Measurements from ENCODE around the gene CREG2.

Gene CREG2

GRCh38 chr2:101387151-101387834 is at the start of gene CREG2:
CREG2 (minus strand) TSS chr2:101387503; CDS start chr2:101387457, 46 bp downstream.
- peak; percentile 10 for DNase-seq

- DNase-seq: no peak
Measured at GRCh38 chr2:101435001-101435862, 47.9 kb upstream of the CREG2 start.

- DNase-seq: no peak
Measured at GRCh38 chr2:101433465-101433864, 46.2 kb upstream of the CREG2 start.

DNA sequence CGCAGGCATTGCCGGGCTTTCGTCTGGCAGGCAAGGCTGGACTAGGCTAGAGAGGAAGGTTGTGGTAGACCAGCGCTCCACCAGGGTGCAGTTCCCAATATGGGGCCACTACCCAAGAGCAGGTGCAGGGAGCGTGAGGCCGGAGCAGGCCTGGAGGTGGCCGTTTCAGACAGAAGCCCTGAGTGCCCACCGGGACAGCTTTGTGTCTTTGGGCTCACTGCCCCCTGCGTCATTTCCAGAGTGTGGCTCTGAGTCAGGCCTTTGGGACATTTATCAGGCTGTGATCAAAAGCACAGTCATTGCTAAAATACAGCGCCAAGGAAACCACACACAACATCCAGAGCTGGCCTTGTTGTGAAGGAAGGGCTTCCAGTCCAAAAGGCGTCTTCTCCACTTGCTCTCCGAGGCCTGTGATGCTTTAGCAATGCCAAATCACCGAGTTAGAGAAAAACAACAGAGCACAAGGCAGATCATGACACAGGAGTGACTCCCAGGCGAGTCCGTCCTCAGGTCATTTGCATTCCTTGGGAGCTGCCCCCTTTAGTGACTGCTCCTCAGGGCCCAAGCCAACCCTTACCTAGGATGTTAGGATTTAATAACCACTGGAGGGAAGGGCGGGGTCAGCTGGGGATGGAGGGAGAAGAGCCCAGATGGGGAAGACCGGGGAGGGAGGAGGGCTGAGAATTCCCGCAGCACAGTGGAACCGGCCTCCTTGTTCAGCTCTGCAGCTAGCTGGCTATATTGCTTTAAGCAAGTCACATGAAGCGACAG is 45.3 kb upstream of the CREG2 start:
- DNase-seq: no peak

DNA sequence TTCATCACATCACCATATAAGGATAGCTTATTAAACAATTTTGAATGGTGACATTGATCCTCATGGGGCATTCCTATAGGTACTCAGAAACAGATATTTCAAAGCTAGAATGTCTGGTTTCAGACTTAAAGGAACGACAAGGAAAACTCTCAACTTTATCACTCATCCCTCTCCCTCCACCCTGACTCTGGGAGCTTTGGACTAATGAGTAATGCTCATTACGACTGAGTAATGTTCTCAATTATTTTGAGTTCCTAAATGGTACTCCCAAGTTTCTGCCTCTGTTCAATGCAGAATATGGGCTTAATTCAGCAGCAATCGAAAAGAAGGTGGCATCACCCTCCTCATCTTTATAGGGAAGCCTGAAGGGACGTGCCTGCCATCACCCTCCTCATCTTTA is 44.2 kb upstream of the CREG2 start:
- DNase-seq: no peak

- DNase-seq: no peak
Measured at GRCh38 chr2:101430156-101430555, 42.9 kb upstream of the CREG2 start.

DNA sequence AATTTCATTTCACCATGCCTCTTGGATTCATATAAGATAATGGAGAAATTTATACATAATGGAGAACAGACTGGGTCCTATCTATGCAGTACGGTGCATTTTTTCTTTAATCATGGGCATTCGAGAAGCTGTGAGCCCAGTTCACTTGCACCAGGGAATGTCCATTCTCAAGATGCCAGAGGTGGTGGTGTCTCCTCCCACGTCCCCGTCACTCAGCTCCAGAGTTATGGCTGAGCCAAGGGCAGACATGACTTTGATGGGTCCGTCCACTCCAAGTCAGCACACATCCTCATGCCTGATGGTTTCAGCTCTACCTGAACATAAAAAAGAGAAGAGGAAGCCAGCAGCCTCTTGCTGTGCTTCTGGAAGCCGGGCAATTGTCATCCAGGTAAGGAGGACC is 42.1 kb upstream of the CREG2 start:
- DNase-seq: no peak

GRCh38 chr2:101428422-101429176 is 41.3 kb upstream of the CREG2 start:
- DNase-seq: no peak

DNA sequence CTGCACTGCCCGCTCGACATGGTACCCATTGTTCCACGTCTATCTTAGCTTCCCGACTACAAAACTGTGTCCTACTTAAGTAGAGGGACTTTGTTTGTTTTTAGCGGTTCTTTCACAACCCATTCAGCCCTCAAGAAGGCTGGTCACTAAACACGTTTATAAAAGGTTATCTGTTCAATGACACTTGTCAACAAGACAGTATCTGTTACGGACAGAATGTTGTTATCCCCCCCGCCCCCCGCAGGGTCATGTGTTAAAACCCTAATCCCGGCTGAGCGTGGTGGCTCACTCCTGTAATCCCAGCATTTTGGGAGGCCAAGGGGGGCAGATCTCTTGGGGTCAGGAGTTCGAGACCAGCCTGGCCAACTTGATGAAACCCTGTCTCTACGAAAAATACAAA is 40.4 kb upstream of the CREG2 start:
- DNase-seq: no peak

- DNase-seq: no peak
Measured at GRCh38 chr2:101427240-101427639, 39.9 kb upstream of the CREG2 start.

DNA sequence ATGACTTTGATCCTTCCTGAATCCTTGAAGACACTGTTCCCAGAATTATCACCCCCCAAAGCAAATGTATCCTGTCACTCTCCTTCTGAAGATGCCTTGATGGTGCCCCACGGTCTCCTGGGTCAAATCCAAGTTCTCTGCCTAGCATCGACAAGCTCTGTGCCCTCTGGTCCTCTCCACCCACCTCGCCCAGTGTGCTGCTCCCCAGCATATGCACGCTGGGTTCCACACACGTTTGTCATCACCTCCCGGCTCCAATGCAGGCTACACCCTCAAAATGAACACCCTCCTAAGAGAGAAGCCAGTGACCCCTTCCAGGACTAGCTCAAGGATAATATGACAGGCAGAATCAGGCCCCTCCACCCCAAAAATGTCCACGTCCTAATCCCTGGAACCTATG is 39.5 kb upstream of the CREG2 start:
- DNase-seq: no peak

DNA sequence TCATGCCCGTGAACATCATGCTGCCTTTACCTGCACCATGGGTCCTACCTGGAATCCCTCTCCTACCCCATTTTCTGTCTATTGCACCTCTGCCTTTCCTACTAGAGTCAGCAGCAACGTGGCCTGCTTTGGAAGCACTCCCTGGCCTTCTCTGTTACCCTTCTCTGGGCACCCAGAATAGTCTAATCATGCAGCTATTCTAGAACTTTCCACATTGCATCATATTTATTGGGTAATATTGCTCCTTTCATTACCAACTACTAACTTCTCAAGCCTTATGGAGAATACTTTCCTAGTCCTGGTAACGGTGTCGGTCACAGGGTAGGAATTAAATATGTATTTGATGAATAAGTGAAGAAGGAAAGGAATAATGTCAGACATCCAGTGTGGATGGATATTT is 33.3 kb upstream of the CREG2 start:
- DNase-seq: no peak

DNA sequence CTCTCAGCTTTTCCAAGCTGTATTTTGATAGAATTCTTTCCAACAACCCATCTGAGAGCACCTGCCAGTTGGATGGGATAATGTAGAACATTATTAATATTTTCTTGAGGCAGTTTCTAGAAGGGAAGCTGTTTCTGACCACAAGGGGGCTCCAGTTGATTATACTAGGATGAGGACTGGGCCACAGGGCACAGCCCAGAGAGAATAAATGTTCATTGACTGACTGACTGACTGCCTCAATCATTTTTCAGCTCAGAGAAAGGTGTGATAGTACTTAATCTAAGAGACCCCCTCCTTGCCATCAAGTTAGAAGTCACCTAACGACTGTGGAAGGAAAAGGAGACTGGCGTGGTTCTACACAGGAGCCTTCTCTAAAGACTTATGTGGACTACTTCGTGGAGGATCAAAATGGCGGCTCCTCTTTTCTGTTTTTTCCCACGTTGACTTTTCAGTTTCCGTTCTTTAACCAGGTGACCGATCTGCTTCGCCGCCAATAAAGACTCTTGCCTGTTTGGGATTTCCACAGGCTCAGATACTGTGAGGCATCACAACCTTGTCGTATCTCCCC is 31.9 kb upstream of the CREG2 start:
- no peak for DNase-seq

GRCh38 chr2:101418460-101419095 is 31.3 kb upstream of the CREG2 start:
- no peak for DNase-seq

DNA sequence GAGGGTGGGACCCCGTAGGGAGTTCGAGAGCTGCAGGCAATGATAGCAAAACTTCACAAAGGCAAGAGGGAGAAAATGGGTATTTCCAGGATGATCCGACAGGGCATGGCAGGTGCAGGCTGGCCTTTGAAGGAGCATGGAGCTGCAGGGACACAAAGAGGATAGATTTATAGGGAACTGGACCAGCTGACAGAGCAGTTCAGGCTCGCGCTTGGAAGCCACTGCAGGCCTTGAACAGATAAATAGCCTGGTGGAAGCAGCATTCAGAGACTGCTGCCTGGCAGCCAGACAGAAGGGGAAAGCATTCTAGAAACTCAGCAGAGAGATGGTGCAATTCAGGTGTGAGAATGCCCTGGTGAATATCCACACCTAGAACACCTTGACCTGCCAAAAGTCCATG is 29.3 kb upstream of the CREG2 start:
- DNase-seq: no peak

GRCh38 chr2:101415884-101416283 is 28.6 kb upstream of the CREG2 start:
- DNase-seq: no peak

- no peak for DNase-seq
Measured at GRCh38 chr2:101415220-101415619, 27.9 kb upstream of the CREG2 start.

DNA sequence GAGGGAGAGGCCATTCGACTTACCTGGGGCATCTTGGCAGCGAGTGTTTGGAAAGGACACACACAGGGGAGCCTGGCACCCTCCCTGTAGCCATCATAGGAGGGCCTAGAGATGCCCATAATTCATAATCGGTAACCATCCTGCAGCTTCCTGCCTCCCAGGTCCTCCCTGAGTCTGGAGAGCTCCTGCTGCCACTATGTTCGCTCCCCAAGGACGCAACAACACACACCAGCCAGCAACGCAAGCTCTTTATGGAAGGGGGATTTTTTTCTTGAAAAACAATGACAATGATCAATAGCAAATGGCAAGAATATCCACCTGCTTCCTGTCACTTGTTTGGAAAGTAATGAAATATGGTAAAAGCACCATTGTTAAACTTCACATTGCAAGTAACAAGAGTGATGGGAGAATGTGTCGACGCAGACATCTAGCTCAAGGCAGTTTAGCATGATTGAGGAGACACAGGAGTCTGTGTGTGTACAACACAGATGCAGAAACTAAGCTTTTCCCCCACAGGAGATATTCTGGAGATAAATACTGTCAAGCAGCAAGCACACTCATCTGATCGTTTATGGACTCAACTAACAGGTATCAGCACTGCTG is 24.9 kb upstream of the CREG2 start:
- DNase-seq: no peak

DNA sequence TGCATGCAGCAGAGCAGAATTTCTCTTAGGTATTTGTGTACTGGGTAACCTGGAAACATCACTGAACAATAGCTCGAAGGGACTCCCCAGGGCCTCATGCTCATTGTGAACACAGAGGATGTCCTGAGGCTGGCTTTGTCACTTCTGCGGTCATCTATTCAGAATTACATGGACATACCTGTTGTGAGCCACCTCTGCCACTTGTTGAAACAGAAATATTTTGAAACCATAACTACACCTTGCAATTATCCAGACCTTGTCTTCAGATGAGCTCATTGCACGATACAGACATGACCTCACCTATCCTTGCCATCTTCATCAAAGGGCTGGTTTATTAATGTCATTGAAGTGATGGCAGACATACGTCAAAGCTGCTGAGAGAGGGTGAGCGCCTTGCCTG is 23.4 kb upstream of the CREG2 start:
- no peak for DNase-seq

GRCh38 chr2:101410114-101410513 is 22.8 kb upstream of the CREG2 start:
- DNase-seq: no peak

GRCh38 chr2:101409699-101410098 is 22.4 kb upstream of the CREG2 start:
- DNase-seq: no peak

DNA sequence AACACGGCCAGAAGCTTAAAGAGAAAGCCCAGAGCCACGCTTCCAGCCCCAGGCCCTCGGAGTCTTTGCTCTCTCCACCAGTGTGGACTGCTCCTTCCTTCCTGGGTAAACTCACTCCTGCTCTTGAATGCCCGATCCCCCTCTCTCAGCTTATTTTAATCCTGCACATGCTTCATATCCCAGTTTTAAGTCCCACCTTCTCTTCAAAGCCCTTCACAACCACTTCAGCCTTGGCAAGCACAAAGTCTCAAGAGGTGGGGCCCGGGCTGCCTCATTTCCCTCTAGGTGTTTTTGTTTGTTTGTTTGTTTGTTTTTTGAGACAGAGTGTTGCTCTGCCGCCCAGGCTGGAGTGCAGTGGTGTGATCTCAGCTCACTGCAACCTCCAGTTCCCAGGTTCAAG is 21.6 kb upstream of the CREG2 start:
- DNase-seq: no peak

All from NCI-H2107 (cell line).